Lower leg skin (tissue), 4 donors: ENCODE measurements around the gene GPHA2. TPM values are rescaled to one million over a fixed set of nuclear protein-coding genes. Genes with fewer than 3 reads are reported as not detected.

Experiments used
- DNase-seq, 2 donors: peaks; one replicate each; pipeline ENCODE4 v3.0.0-alpha.2; 2019; ENCODE audit warnings: low spot score in 2 of 2
- H3K4me3 ChIP-seq: fragments of 200-600 bp; sonication (generic); 2 replicates; pipeline ENCODE4 v1.5.1; 2017; ENCODE audit warnings: mild to moderate bottlenecking, low read depth; ENCODE audit not compliant: poor library complexity, severe bottlenecking
- CTCF ChIP-seq, 3 donors: fragments of 450-650 bp; IDR thresholded peaks; one replicate each; pipeline ENCODE4 v1.5.1; 2016; ENCODE audit warnings: antibody characterized with exemption in 3 of 3, mild to moderate bottlenecking in 3 of 3, moderate library complexity in 2 of 3
- POLR2A ChIP-seq, 2 donors: fragments of 450-650 bp; IDR thresholded peaks; one replicate each; pipeline ENCODE4 v1.6.1; 2016 to 2017; ENCODE audit warnings: antibody characterized with exemption in 2 of 2, mild to moderate bottlenecking in 1 of 2, moderate library complexity in 1 of 2
- WGBS, 2 donors: methylation state at CpG; one replicate each; pipeline ENCODE4 v1.1.5; 2018; 5-methylcytosine and 5-hydroxymethylcytosine counted together
- intact Hi-C: fragments of 100-400 bp; cut with DNase I; formaldehyde crosslinking; loops from one replicate; pipeline ENCODE4 v1.15.0; 2023; ENCODE audit warnings: low total_unique reads
- total RNA-seq, 4 donors: library from RNA; depleted of rRNA; stranded (reverse); fragments of >200 nt; gene quantifications; one replicate each; pipeline ENCODE4 v1.1.0, GENCODE V29; 2016

Gene GPHA2
- total RNA-seq, 4 donors from 2014 or later, result not detected

- 83 to 91% methylated on average over 18 to 25 of the region's 25 CpGs for WGBS, 2 donors
- TF ChIP-seq POLR2A (IDR thresholded peaks at IDR 0.05) (no peak), CTCF (IDR thresholded peaks at IDR 0.05) (no peak)
- no peak overlapping the region for H3K4me3 ChIP-seq
- no peak for DNase-seq
- intact Hi-C loops, result loop anchor here (5.0 kb wide), 1 partner anchor 44 kb away; no protein-coding TSS in a partner anchor
Observed at GRCh38 chr11:64891215-64891848, 44.4 kb downstream of the GPHA2 start.

- TF ChIP-seq POLR2A (IDR thresholded peaks at IDR 0.05) (no peak), CTCF (IDR thresholded peaks at IDR 0.05) (no peak)
- no peak overlapping the region for H3K4me3 ChIP-seq
- no peak for DNase-seq
- 90 to 98% methylated on average over 7 of the region's 7 CpGs for WGBS, 2 donors
- intact Hi-C loops, result loop anchor here (5.0 kb wide), 1 partner anchor 43 kb away; no protein-coding TSS in a partner anchor
Observed at GRCh38 chr11:64890522-64890939, 45.2 kb downstream of the GPHA2 start.

- no peak for TF ChIP-seq POLR2A (IDR thresholded peaks at IDR 0.05)
- no peak for TF ChIP-seq CTCF (IDR thresholded peaks at IDR 0.05)
- 46 to 55% methylated on average over 9 of the region's 9 CpGs for WGBS, 2 donors
- DNase-seq, result no peak
- intact Hi-C loops, result no loop called here
- H3K4me3 ChIP-seq, result no peak overlapping the region
Observed at GRCh38 chr11:64888729-64889511, 46.8 kb downstream of the GPHA2 start.

- intact Hi-C loops, result no loop called here
- TF ChIP-seq CTCF (IDR thresholded peaks at IDR 0.05), result no peak
- TF ChIP-seq POLR2A (IDR thresholded peaks at IDR 0.05), result no peak
- H3K4me3 ChIP-seq, result no peak overlapping the region
- 69 to 80% methylated on average over 8 of the region's 8 CpGs for WGBS, 2 donors
- DNase-seq, result no peak
Observed at GRCh38 chr11:64888406-64888728, 47.3 kb downstream of the GPHA2 start.

GRCh38 chr11:64887757-64888405, 47.8 kb downstream of the GPHA2 start:
- no peak overlapping the region for H3K4me3 ChIP-seq
- peak in 1 of 2 donors; percentile 95 for DNase-seq
- WGBS, 2 donors, result 18 to 26% methylated on average over 21 to 24 of the region's 34 CpGs
- TF ChIP-seq POLR2A (IDR thresholded peaks at IDR 0.05), result no peak
- peak in 1 of 3 donors; percentile 19 for TF ChIP-seq CTCF (IDR thresholded peaks at IDR 0.05)
- intact Hi-C loops, result no loop called here
